ENCODE data around the gene ADAM29. TPM values are rescaled to one million over a fixed set of nuclear protein-coding genes. Genes with fewer than 3 reads are reported as not detected.
"Not testable (repeated sequence)": the region's sequence is repeated elsewhere in the genome, so short reads cannot be mapped to it uniquely, and the experiment has no call there.

ADAM29 gene
- total and polyA plus RNA-seq, 2 experiments from 2014 or later = not detected

DNA sequence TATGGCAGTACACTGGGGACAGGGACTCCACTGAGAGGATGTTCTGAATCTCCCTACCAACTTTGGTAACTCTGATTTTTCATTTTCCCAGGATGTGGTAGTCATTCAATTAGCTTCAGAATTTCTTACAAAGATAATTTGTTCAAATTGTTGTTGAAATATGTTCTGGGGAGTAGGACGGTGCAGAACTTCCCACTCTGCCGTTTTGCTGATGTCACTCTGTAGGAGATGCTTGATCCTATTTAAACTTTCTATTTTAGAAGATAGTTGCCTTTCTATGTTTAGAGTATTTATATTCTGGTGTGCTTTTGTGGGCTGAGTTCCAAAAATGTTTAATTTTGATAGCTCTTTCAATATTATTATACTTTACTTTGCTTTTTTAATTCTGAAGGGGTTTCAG lies 55.2 kb downstream of the ADAM29 start:
- H3K27me3 ChIP-seq (ENCODE audit: insufficient read depth) = no peaks in the 10 kb centered on the region
- DNase-seq (ENCODE audit: low spot score) (no peak), ATAC-seq (no peak)
- Mint-ChIP-seq H3K9me3 (peaks cover 14% of the 10 kb centered on the region), H3K4me1 (no peaks in the 10 kb centered on the region), H3K4me3 (no peak overlapping the region), H3K27me3 (ENCODE audit: insufficient read depth, low read depth, poor library complexity) (no peaks in the 10 kb centered on the region), H3K27ac (no peak overlapping the region), H3K36me3 (ENCODE audit: low read depth) (no peaks in the 10 kb centered on the region; the same call in 2 of the 3 replicates)
- no peaks in the 10 kb centered on the region for H3K36me3 ChIP-seq (ENCODE audit: insufficient read depth)
- no peak overlapping the region for H3K4me2 ChIP-seq
- H3K4me3 ChIP-seq = no peak overlapping the region
- H3K4me1 ChIP-seq (ENCODE audit: insufficient read depth) = no peaks in the 10 kb centered on the region
- H3K27ac ChIP-seq (ENCODE audit: low read depth) = no peak overlapping the region
- no peaks in the 10 kb centered on the region for H3K79me2 ChIP-seq (replicated peaks; ENCODE audit: insufficient read depth)
- H3F3A ChIP-seq (replicated peaks; ENCODE audit: low read depth) = no peaks in the 10 kb centered on the region
- no peaks in the 10 kb centered on the region for H4K20me1 ChIP-seq (replicated peaks; ENCODE audit: insufficient read depth)
- no peak overlapping the region for H2AFZ ChIP-seq
- H3K9me2 ChIP-seq (ENCODE audit: insufficient read depth) = peaks cover 9% of the 10 kb centered on the region; the same call in 1 of the 2 replicates
- TF ChIP-seq, protein P1, sequence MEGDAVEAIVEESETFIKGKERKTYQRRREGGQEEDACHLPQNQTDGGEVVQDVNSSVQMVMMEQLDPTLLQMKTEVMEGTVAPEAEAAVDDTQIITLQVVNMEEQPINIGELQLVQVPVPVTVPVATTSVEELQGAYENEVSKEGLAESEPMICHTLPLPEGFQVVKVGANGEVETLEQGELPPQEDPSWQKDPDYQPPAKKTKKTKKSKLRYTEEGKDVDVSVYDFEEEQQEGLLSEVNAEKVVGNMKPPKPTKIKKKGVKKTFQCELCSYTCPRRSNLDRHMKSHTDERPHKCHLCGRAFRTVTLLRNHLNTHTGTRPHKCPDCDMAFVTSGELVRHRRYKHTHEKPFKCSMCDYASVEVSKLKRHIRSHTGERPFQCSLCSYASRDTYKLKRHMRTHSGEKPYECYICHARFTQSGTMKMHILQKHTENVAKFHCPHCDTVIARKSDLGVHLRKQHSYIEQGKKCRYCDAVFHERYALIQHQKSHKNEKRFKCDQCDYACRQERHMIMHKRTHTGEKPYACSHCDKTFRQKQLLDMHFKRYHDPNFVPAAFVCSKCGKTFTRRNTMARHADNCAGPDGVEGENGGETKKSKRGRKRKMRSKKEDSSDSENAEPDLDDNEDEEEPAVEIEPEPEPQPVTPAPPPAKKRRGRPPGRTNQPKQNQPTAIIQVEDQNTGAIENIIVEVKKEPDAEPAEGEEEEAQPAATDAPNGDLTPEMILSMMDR (conservative IDR thresholded peaks at IDR 0.05; ENCODE audit: low read depth in 2 of 2) = no peak
- no peak for TF ChIP-seq JUNB (IDR thresholded peaks at IDR 0.05; ENCODE audit: unreplicated experiment)
- no peak for TF ChIP-seq CREB1 (CRISPR knock-in tag; IDR thresholded peaks at IDR 0.05; ENCODE audit: low read depth)
- TF ChIP-seq, protein P2, sequence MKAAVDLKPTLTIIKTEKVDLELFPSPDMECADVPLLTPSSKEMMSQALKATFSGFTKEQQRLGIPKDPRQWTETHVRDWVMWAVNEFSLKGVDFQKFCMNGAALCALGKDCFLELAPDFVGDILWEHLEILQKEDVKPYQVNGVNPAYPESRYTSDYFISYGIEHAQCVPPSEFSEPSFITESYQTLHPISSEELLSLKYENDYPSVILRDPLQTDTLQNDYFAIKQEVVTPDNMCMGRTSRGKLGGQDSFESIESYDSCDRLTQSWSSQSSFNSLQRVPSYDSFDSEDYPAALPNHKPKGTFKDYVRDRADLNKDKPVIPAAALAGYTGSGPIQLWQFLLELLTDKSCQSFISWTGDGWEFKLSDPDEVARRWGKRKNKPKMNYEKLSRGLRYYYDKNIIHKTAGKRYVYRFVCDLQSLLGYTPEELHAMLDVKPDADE (IDR thresholded peaks at IDR 0.05) = no peak
- TF ChIP-seq EZH2 (IDR thresholded peaks at IDR 0.05; ENCODE audit: low read depth, unreplicated experiment) = no peak

- Histone ChIP-seq H3K4me2 (no peak overlapping the region), H4K20me1 (replicated peaks; ENCODE audit: insufficient read depth) (no peaks in the 10 kb centered on the region), H3K79me2 (replicated peaks; ENCODE audit: insufficient read depth) (no peaks in the 10 kb centered on the region), H3K9me2 (ENCODE audit: insufficient read depth) (no peaks in the 10 kb centered on the region; the same call in 1 of the 2 replicates), H2AFZ (no peak overlapping the region), H3K4me3 (no peak overlapping the region), H3K27ac (ENCODE audit: low read depth) (no peak overlapping the region), H3K36me3 (ENCODE audit: insufficient read depth) (no peaks in the 10 kb centered on the region), H3K4me1 (ENCODE audit: insufficient read depth) (no peaks in the 10 kb centered on the region), H3K27me3 (ENCODE audit: insufficient read depth) (no peaks in the 10 kb centered on the region), H3F3A (replicated peaks; ENCODE audit: low read depth) (no peaks in the 10 kb centered on the region)
- H3K9me3 Mint-ChIP-seq = peaks cover 47% of the 10 kb centered on the region
- H3K36me3 Mint-ChIP-seq (ENCODE audit: low read depth) = peaks cover 21% of the 10 kb centered on the region; the same call in 2 of the 3 replicates
- peaks cover 2% of the 10 kb centered on the region for H3K27me3 Mint-ChIP-seq (ENCODE audit: insufficient read depth, low read depth, poor library complexity)
- TF ChIP-seq POLR2AphosphoS5 (IDR thresholded peaks at IDR 0.05; ENCODE audit: low read depth) (no peak), CREB1 (CRISPR knock-in tag; IDR thresholded peaks at IDR 0.05; ENCODE audit: low read depth) (no peak)
- no peak overlapping the region for H3K27ac Mint-ChIP-seq
- ATAC-seq (no peak), DNase-seq (ENCODE audit: low spot score) (no peak)
- H3K4me1 Mint-ChIP-seq = no peaks in the 10 kb centered on the region
- H3K4me3 Mint-ChIP-seq = no peak overlapping the region
Observed at GRCh38 chr4:174983128-174983750, 65.1 kb downstream of the ADAM29 start.

DNA sequence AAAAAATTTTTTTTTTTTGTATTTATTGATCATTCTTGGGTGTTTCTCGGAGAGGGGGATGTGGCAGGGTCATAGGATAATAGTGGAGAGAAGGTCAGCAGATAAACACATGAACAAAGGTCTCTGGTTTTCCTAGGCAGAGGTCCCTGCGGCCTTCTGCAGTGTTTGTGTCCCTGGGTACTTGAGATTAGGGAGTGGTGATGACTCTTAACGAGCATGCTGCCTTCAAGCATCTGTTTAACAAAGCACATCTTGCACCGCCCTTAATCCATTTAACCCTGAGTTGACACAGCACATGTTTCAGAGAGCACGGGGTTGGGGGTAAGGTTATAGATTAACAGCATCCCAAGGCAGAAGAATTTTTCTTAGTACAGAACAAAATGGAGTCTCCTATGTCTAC lies 65.7 kb downstream of the ADAM29 start:
- not testable (repeated sequence) for H3K4me2 ChIP-seq; H2AFZ ChIP-seq; H3K27ac ChIP-seq (ENCODE audit: low read depth); H4K20me1 ChIP-seq (replicated peaks; ENCODE audit: insufficient read depth); H3K27me3 Mint-ChIP-seq (ENCODE audit: insufficient read depth, low read depth, poor library complexity); H3K4me1 Mint-ChIP-seq; H3K27me3 ChIP-seq (ENCODE audit: insufficient read depth); H3K4me3 ChIP-seq; H3K79me2 ChIP-seq (replicated peaks; ENCODE audit: insufficient read depth); H3K36me3 ChIP-seq (ENCODE audit: insufficient read depth); H3K27ac Mint-ChIP-seq; H3F3A ChIP-seq (replicated peaks; ENCODE audit: low read depth); DNase-seq (ENCODE audit: low spot score); H3K4me3 Mint-ChIP-seq; H3K9me2 ChIP-seq (ENCODE audit: insufficient read depth); H3K4me1 ChIP-seq (ENCODE audit: insufficient read depth); ATAC-seq
- peaks cover 42% of the 10 kb centered on the region for H3K9me3 Mint-ChIP-seq
- peaks cover 21% of the 10 kb centered on the region; the same call in 2 of the 3 replicates for H3K36me3 Mint-ChIP-seq (ENCODE audit: low read depth)

All from GM23338 (cell line).